Activated B cell treated with CpG ODN at 0.5 μM for 24 hours (primary cell): ENCODE data around the gene OSBPL8. TPM values are rescaled to one million over a fixed set of nuclear protein-coding genes. Genes with fewer than 3 reads are reported as not detected.

Source experiments
- ATAC-seq: fragments of 200-7000 bp; cut with Tn5 transposase; one replicate; pipeline ENCODE4 v1.10.0; 2021; ENCODE audit warnings: low read depth, mild to moderate bottlenecking, moderate library complexity
- CTCF ChIA-PET: fragments of 350-600 bp; sonication (Branson Sonifier 250); formaldehyde crosslinking; loops from one replicate; lab custom pipeline; 2021; ENCODE audit warnings: antibody characterized with exemption; lab: Charles Lee
- POLR2A ChIA-PET: fragments of 350-600 bp; sonication (Branson Sonifier 250); formaldehyde crosslinking; loops from one replicate; lab custom pipeline; 2021; ENCODE audit warnings: antibody characterized with exemption; lab: Charles Lee
- DNase-seq: peaks from one replicate; pipeline ENCODE4 v3.0.0; 2022
- H3K27ac Mint-ChIP-seq: one replicate; pipeline ENCODE4 v1.8.0; 2020; ENCODE audit warnings: mixed read lengths
- H3K27me3 Mint-ChIP-seq: one replicate; pipeline ENCODE4 v1.8.0; 2021; ENCODE audit warnings: mixed read lengths
- H3K36me3 Mint-ChIP-seq: one replicate; pipeline ENCODE4 v1.8.0; 2021; ENCODE audit warnings: low read depth, mixed read lengths
- H3K4me1 Mint-ChIP-seq: one replicate; pipeline ENCODE4 v1.8.0; 2021; ENCODE audit warnings: mixed read lengths
- H3K4me3 Mint-ChIP-seq: one replicate; pipeline ENCODE4 v1.8.0; 2020; ENCODE audit warnings: mild to moderate bottlenecking, mixed read lengths
- H3K9me3 Mint-ChIP-seq: one replicate; pipeline ENCODE4 v1.8.0; 2020; ENCODE audit warnings: mixed read lengths
- intact Hi-C: fragments of 100-400 bp; cut with micrococcal nuclease; formaldehyde crosslinking; loops from one replicate; pipeline ENCODE4 v1.15.1; 2024
- total RNA-seq: library from RNA; stranded (reverse); gene quantifications from 2 replicates; pipeline ENCODE4 v1.2.3, GENCODE V29; 2022
- TF ChIP-seq, protein P1 (sequence below): fragments of 200-600 bp; IDR thresholded peaks from one replicate; pipeline ENCODE4 v1.8.0; 2022; ENCODE audit warnings: antibody characterized with exemption, mild to moderate bottlenecking

OSBPL8 gene
- total RNA-seq, 1 donor from 2014 or later, result 79.6 TPM

DNA sequence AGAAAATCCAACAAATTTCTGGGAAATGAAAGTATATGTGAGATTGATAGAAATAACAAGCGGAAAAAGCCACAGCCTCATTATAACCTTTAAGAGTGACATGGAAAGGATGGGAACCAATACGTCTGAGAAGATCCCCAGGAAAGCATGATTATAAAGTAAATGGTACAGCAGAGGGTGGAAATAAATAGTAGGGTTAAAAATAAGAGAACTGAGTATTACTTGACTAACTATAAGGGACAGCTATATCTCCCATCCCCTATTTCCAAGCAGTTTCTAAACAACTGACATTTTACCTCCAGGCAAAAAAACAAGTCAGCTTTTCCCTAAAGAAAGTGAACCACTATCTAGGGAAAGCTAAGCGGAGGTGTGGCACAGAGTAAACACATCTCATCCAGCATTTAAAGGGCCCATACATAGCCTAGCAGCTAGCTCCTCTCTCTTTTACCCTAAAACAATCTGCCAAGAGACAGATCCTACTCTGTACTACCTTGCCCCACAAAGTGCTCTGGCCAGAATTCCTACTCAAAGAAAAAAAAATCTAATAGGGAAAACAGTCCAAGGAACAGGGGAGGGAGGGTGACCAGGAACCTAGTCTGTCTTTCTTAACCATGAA is 11.2 kb downstream of the OSBPL8 start:
- Mint-ChIP-seq H3K27me3 (no peaks in the 10 kb centered on the region), H3K36me3 (peaks cover 7% of the 10 kb centered on the region), H3K9me3 (no peaks in the 10 kb centered on the region), H3K4me1 (peaks cover 73% of the 10 kb centered on the region), H3K4me3 (no peak overlapping the region), H3K27ac (no peak overlapping the region)
- DNase-seq (no peak), ATAC-seq (no peak)
- ChIA-PET POLR2A (no interaction called here), CTCF (interaction anchor here (1.0 kb wide), 1 partner anchor 8 kb away, joined by 3 read pairs; no protein-coding TSS in a partner anchor)
- intact Hi-C loops, result no loop called here
- TF ChIP-seq, protein P1, sequence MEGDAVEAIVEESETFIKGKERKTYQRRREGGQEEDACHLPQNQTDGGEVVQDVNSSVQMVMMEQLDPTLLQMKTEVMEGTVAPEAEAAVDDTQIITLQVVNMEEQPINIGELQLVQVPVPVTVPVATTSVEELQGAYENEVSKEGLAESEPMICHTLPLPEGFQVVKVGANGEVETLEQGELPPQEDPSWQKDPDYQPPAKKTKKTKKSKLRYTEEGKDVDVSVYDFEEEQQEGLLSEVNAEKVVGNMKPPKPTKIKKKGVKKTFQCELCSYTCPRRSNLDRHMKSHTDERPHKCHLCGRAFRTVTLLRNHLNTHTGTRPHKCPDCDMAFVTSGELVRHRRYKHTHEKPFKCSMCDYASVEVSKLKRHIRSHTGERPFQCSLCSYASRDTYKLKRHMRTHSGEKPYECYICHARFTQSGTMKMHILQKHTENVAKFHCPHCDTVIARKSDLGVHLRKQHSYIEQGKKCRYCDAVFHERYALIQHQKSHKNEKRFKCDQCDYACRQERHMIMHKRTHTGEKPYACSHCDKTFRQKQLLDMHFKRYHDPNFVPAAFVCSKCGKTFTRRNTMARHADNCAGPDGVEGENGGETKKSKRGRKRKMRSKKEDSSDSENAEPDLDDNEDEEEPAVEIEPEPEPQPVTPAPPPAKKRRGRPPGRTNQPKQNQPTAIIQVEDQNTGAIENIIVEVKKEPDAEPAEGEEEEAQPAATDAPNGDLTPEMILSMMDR, result no peak

DNA sequence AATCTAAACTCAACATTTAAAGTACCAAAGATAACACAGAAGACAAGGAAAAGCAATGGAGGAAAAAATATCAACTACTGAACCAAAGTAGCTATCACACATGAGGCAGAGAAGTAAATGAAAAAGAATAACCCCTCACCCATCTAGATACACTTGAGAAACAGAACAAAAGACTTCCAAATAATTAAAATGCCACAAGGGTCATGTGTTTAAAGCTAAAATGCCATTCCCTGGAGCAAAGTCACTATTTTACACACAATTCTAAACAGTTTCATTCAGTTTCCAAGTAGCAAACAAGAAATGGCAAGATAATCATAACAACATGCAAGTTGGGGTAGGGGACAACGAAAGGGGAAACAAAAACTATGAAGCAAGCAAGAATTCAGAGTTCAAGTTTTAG is 12.0 kb downstream of the OSBPL8 start:
- H3K27me3 Mint-ChIP-seq, result no peaks in the 10 kb centered on the region
- intact Hi-C loops, result no loop called here
- TF ChIP-seq, protein P1, result no peak

DNA sequence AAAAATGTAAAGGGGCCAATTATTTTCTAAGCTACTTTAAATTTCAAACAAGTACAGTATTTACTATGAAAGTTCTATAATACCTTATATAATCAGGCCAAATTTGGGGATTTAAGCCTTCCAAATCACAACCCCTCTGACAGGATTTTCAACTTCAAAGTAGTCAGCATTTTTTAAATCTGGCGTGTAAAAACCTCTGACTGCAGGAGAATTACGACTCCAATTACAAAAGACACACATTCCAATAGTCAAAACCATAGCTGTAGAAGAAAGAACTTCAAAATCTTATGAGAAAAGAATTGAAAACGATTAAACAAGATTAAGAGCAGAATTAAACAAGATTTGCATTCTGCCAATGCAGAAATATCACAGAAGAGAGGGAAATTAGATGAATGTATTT is 12.7 kb downstream of the OSBPL8 start:
- no peak for DNase-seq
- Mint-ChIP-seq H3K27me3 (no peaks in the 10 kb centered on the region), H3K9me3 (no peaks in the 10 kb centered on the region), H3K4me1 (peaks cover 69% of the 10 kb centered on the region), H3K36me3 (peaks cover 9% of the 10 kb centered on the region), H3K27ac (no peak overlapping the region), H3K4me3 (no peak overlapping the region)
- intact Hi-C loops, result no loop called here
- TF ChIP-seq, protein P1, result no peak
- ChIA-PET CTCF (no interaction called here), POLR2A (interaction anchor here (2.5 kb wide), 1 partner anchor 13 kb away, joined by 9 read pairs; the partner anchor contains the start of gene OSBPL8)
- ATAC-seq, result no peak

More for the DNA sequence above, 12.0 kb downstream of the OSBPL8 start:
- no peaks in the 10 kb centered on the region for H3K9me3 Mint-ChIP-seq
- peaks cover 70% of the 10 kb centered on the region for H3K4me1 Mint-ChIP-seq
- no peak overlapping the region for H3K4me3 Mint-ChIP-seq
- DNase-seq (no peak), ATAC-seq (no peak)
- ChIA-PET CTCF (interaction anchor here (1.0 kb wide), 1 partner anchor 9 kb away, joined by 3 read pairs; no protein-coding TSS in a partner anchor), POLR2A (no interaction called here)
- no peak overlapping the region for H3K27ac Mint-ChIP-seq
- H3K36me3 Mint-ChIP-seq, result peaks cover 7% of the 10 kb centered on the region

DNA sequence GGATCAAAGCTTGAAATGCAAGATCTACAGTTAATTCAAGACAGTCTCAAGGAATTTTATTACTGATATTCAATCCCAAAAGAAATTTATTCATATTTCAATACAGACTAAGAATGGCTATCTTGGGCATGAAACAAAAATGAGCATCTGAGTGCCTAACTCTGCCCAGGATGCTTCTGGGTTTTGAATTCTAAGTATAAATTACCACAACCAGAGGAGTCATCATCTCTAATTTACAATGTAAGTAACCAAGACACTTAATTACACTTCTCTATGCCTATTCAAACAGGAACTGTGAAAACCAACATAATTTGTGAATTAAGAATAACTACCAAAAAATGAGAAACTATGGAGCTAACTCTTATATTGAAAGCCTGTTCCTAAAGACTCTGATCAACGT is 14.1 kb downstream of the OSBPL8 start:
- H3K4me1 Mint-ChIP-seq, result peaks cover 55% of the 10 kb centered on the region
- no peak overlapping the region for H3K4me3 Mint-ChIP-seq
- POLR2A ChIA-PET, result interaction anchor here (2.5 kb wide), 1 partner anchor 14 kb away, joined by 9 read pairs; the partner anchor contains the start of gene OSBPL8
- H3K36me3 Mint-ChIP-seq, result peaks cover 9% of the 10 kb centered on the region
- intact Hi-C loops, result loop anchor here (2.0 kb wide), 1 partner anchor 17 kb away; no protein-coding TSS in a partner anchor
- CTCF ChIA-PET, result no interaction called here
- no peaks in the 10 kb centered on the region for H3K27me3 Mint-ChIP-seq
- no peak overlapping the region for H3K27ac Mint-ChIP-seq
- H3K9me3 Mint-ChIP-seq, result no peaks in the 10 kb centered on the region
- no peak for ATAC-seq
- TF ChIP-seq, protein P1, result no peak
- DNase-seq, result no peak

DNA sequence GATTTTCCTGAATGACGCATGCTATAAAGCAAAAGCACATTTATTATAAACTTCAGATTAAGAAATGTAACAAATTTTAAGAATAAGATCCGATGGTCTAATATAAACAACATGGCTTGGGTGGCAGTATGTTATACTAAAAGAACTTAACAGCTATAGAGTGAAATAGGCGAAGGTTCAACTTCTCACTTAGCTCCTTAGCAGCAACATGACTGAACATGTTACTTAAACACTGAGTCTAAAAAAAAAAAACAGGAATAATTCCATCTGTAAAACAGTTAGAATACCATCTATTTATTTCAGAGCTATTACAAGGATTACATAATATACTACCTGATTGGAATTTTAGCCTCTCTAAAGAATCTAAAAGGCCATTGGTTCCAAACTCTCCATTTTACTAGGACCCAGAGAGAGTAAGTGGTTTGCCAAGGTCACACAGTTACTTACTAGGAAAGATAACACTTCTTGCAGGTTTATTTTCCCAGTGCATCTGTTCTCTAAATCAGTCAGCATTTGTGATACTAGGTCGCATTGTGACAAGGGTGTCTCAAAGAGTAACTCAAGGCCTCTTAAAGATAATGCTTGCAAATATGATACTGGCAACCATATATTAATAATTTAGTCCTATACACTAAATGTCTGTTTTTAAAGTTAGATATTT is 14.8 kb downstream of the OSBPL8 start:
- H3K9me3 Mint-ChIP-seq, result no peaks in the 10 kb centered on the region
- intact Hi-C loops, result loop anchor here (2.0 kb wide), 1 partner anchor 16 kb away; no protein-coding TSS in a partner anchor
- H3K4me3 Mint-ChIP-seq, result no peak overlapping the region
- no peak overlapping the region for H3K27ac Mint-ChIP-seq
- peaks cover 10% of the 10 kb centered on the region for H3K36me3 Mint-ChIP-seq
- H3K27me3 Mint-ChIP-seq, result no peaks in the 10 kb centered on the region
- peaks cover 53% of the 10 kb centered on the region for H3K4me1 Mint-ChIP-seq
- CTCF ChIA-PET, result no interaction called here
- POLR2A ChIA-PET, result interaction anchor here (1.1 to 2.5 kb wide), 2 partner anchors 14 to 15 kb away, joined by 3 to 9 read pairs; partner anchors contain the start of gene OSBPL8
- TF ChIP-seq, protein P1, result no peak
- no peak for DNase-seq
- no peak for ATAC-seq
